Stomach (tissue), 9 donors: ENCODE results near the gene COQ10A. TPM values are rescaled to one million over a fixed set of nuclear protein-coding genes. Genes with fewer than 3 reads are reported as not detected.

Experiments used
- DNase-seq, 2 donors: peaks; one replicate each; pipeline versions ENCODE4 v3.0.0 to v3.0.0-alpha.2; 2013 to 2019
- H3K27ac ChIP-seq, 5 donors: fragments of 200-600 bp in 4 of 5; sonication (generic) in 4 of 5; one replicate each; pipeline ENCODE4 v1.5.1; 2013 to 2019; ENCODE audit warnings: mild to moderate bottlenecking in 1 of 5, moderate library complexity in 1 of 5
- H3K27me3 ChIP-seq, 3 donors: fragments of 200-600 bp; sonication (generic); one replicate each; pipeline ENCODE4 v1.5.1; 2017 to 2019; ENCODE audit warnings: mixed run types in 1 of 3
- H3K36me3 ChIP-seq, 4 donors: fragments of 200-600 bp; sonication (generic); 1 replicate in 3 of 4; 2 replicates in 1 of 4; pipeline ENCODE4 v1.5.1; 2016 to 2019
- H3K4me1 ChIP-seq, 4 donors: fragments of 200-600 bp; sonication (generic); one replicate each; pipeline ENCODE4 v1.5.1; 2016 to 2019
- H3K4me3 ChIP-seq, 4 donors: fragments of 200-600 bp; sonication (generic) in 3 of 4; one replicate each; pipeline ENCODE4 v1.5.1; 2016 to 2019; ENCODE audit warnings: mild to moderate bottlenecking in 1 of 4
- H3K9me3 ChIP-seq, 4 donors: fragments of 200-600 bp; sonication (generic); one replicate each; pipeline ENCODE4 v1.5.1; 2016 to 2019
- EP300 ChIP-seq: sonication (generic); formaldehyde crosslinking; IDR thresholded peaks from one replicate; pipeline ENCODE4 v1.6.1; 2017; ENCODE audit warnings: antibody characterized with exemption
- POLR2A ChIP-seq, 4 donors: fragments of 450-650 bp; IDR thresholded peaks; one replicate each; pipeline ENCODE4 v1.6.1; 2016; ENCODE audit warnings: antibody characterized with exemption in 4 of 4, control low read depth in 2 of 4, mild to moderate bottlenecking in 1 of 4, moderate library complexity in 1 of 4
- POLR2AphosphoS5 ChIP-seq, 3 donors: sonication (generic); formaldehyde crosslinking; IDR thresholded peaks; one replicate each; pipeline ENCODE4 v1.6.1; 2016; ENCODE audit warnings: antibody characterized with exemption in 3 of 3
- WGBS, 5 donors: extraction: QIAGEN DNeasy Blood & Tissue Kit in 3 of 5; methylation state at CpG; one replicate each; pipeline versions ENCODE4 v1.1.5 to v1.1.7; 2013 to 2018; 5-methylcytosine and 5-hydroxymethylcytosine counted together
- intact Hi-C: fragments of 100-400 bp; cut with DNase I; formaldehyde crosslinking; loops from one replicate; pipeline ENCODE4 v1.15.1; 2023; ENCODE audit warnings: low total_unique reads
- polyA plus RNA-seq, 3 donors: library from polyadenylated mRNA; stranded (reverse); fragments of 200-250 nt; gene quantifications; one replicate each; pipeline ENCODE4 v1.2.3, GENCODE V29; 2013
- total RNA-seq, 5 donors: library from RNA; depleted of rRNA; stranded (reverse); fragments of >200 nt; gene quantifications; one replicate each; pipeline versions ENCODE4 v1.1.0 to v1.2.3, GENCODE V29; 2014 to 2016
- TF ChIP-seq, protein P1 (sequence below), 7 experiments: fragments of 450-650 bp in 4 of 7; fragments of 200-600 bp in 3 of 7; sonication (generic) in 3 of 7; IDR thresholded peaks; one replicate each; pipeline ENCODE4 v1.5.1; 2016 to 2019; ENCODE audit warnings: antibody characterized with exemption in 7 of 7, control low read depth in 2 of 7, mild to moderate bottlenecking in 1 of 7
- donor health status: healthy with polysubstance abuse.
- donor health status: Bipolar disorder and iron deficiency.
- donor health status: healthy.

Gene COQ10A
- total and polyA plus RNA-seq, 8 donors, result 4.4 to 86.4 (median 9.0) TPM

- Histone ChIP-seq H3K4me3 (peak overlapping the region; percentile 68 to 96 (median 87)), H3K9me3 (no peaks in the 10 kb centered on the region), H3K36me3 (peaks cover 23 to 65% (median 62%) of the 10 kb centered on the region in 4 donors), H3K27ac (peak overlapping the region; percentile 92 to 97 (median 94)), H3K27me3 (no peaks in the 10 kb centered on the region), H3K4me1 (peaks cover 15 to 26% (median 17%) of the 10 kb centered on the region in 4 donors)
- 0 to 3% (median 1%) methylated on average over 8 to 11 of the region's 11 CpGs for WGBS, 5 donors
- intact Hi-C loops, result no loop called here
- peak in 1 of 2 donors; percentile 63 for DNase-seq
- TF ChIP-seq POLR2AphosphoS5 (IDR thresholded peaks at IDR 0.05), result no peak
- no peak for TF ChIP-seq EP300
- no peak for TF ChIP-seq POLR2A (IDR thresholded peaks at IDR 0.05)
- TF ChIP-seq, protein P1, sequence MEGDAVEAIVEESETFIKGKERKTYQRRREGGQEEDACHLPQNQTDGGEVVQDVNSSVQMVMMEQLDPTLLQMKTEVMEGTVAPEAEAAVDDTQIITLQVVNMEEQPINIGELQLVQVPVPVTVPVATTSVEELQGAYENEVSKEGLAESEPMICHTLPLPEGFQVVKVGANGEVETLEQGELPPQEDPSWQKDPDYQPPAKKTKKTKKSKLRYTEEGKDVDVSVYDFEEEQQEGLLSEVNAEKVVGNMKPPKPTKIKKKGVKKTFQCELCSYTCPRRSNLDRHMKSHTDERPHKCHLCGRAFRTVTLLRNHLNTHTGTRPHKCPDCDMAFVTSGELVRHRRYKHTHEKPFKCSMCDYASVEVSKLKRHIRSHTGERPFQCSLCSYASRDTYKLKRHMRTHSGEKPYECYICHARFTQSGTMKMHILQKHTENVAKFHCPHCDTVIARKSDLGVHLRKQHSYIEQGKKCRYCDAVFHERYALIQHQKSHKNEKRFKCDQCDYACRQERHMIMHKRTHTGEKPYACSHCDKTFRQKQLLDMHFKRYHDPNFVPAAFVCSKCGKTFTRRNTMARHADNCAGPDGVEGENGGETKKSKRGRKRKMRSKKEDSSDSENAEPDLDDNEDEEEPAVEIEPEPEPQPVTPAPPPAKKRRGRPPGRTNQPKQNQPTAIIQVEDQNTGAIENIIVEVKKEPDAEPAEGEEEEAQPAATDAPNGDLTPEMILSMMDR (IDR thresholded peaks at IDR 0.05), result no peak
Observed at GRCh38 chr12:56315249-56315621, 48.5 kb downstream of the COQ10A start.

- peaks cover 18 to 65% (median 62%) of the 10 kb centered on the region in 4 donors for H3K36me3 ChIP-seq
- peak within 1 kb of the TSS; percentile 92 to 97 (median 94) for H3K27ac ChIP-seq
- intact Hi-C loops, result no loop called here
Observed at GRCh38 chr12:56315622-56316473, 49.1 kb downstream of the COQ10A start, which contains the start of gene CNPY2. CNPY2 (minus strand) TSS chr12:56315988; CDS start chr12:56315217, 771 bp downstream.

GRCh38 chr12:56317675-56318074, 50.9 kb downstream of the COQ10A start:
- H3K4me3 ChIP-seq, result no peak overlapping the region
- intact Hi-C loops, result no loop called here
- no peak overlapping the region for H3K27ac ChIP-seq
- H3K27me3 ChIP-seq, result no peaks in the 10 kb centered on the region
- no peak for DNase-seq
- 90 to 97% (median 95%) methylated on average over 3 of the region's 3 CpGs for WGBS, 5 donors
- no peaks in the 10 kb centered on the region for H3K9me3 ChIP-seq
- peaks cover 15 to 26% (median 17%) of the 10 kb centered on the region in 4 donors for H3K4me1 ChIP-seq
- TF ChIP-seq POLR2A (IDR thresholded peaks at IDR 0.05), result no peak
- no peak for TF ChIP-seq EP300
- TF ChIP-seq, protein P1 (IDR thresholded peaks at IDR 0.05), result no peak
- TF ChIP-seq POLR2AphosphoS5 (IDR thresholded peaks at IDR 0.05), result no peak
- H3K36me3 ChIP-seq, result peaks cover 16 to 65% (median 62%) of the 10 kb centered on the region in 4 donors

More at GRCh38 chr12:56315622-56316473, 49.1 kb downstream of the COQ10A start, which contains the start of gene CNPY2:
- peak; percentile 95 to 98 for DNase-seq
- no peaks in the 10 kb centered on the region for H3K27me3 ChIP-seq
- H3K9me3 ChIP-seq, result no peaks in the 10 kb centered on the region
- peak within 1 kb of the TSS; percentile 68 to 96 (median 87) for H3K4me3 ChIP-seq
- TF ChIP-seq POLR2AphosphoS5 (IDR thresholded peaks at IDR 0.05), result peak; percentile 32 to 89 (median 86)
- peak in 2 of 4 donors; percentile 5 to 72 for TF ChIP-seq POLR2A (IDR thresholded peaks at IDR 0.05)
- TF ChIP-seq EP300, result no peak
- TF ChIP-seq, protein P1 (IDR thresholded peaks at IDR 0.05), result peak in 2 of 7 experiments; percentile 10 to 36
- peaks cover 15 to 26% (median 17%) of the 10 kb centered on the region in 4 donors for H3K4me1 ChIP-seq
- 0 to 1% (median 0%) methylated on average over 29 to 62 of the region's 62 CpGs for WGBS, 5 donors

Other genes starting within 250 kb of the COQ10A start
- 10 to 100 TPM in 1 of 5 donors, 1 to 10 TPM in 4; 2.3 to 15.6 (median 3.5) TPM for gene IKZF4, start 245.9 kb upstream of the COQ10A start, total RNA-seq
- gene IKZF4, start 245.9 kb upstream of the COQ10A start, polyA plus RNA-seq, result 1 to 10 TPM; 1.5 to 2.9 (median 2.4) TPM
- 100 to 1,000 TPM in 4 of 5 donors, 10 to 100 TPM in 1; 22.3 to 929 (median 265) TPM for gene RPS26, start 225.0 kb upstream of the COQ10A start, total RNA-seq
- gene RPS26, start 225.0 kb upstream of the COQ10A start, polyA plus RNA-seq, result 1,000 to 10,000 TPM; 1,182 to 1,748 (median 1,390) TPM
- 100 to 1,000 TPM; 218 to 367 (median 286) TPM for gene ERBB3, start 186.8 kb upstream of the COQ10A start, total RNA-seq
- 10 to 100 TPM; 26.6 to 45.9 (median 43.1) TPM for gene ERBB3, start 186.8 kb upstream of the COQ10A start, polyA plus RNA-seq
- 100 to 1,000 TPM in 2 of 5 donors, 10 to 100 TPM in 3; 33.8 to 144 (median 68.7) TPM for gene PA2G4, start 162.4 kb upstream of the COQ10A start, total RNA-seq
- 100 to 1,000 TPM in 1 of 3 donors, 10 to 100 TPM in 2; 74.1 to 101 (median 95.1) TPM for gene PA2G4, start 162.4 kb upstream of the COQ10A start, polyA plus RNA-seq
- 1,000 to 10,000 TPM; 1,483 to 3,736 (median 1,919) TPM for gene RPL41, start 150.3 kb upstream of the COQ10A start, total RNA-seq
- 1,000 to 10,000 TPM; 5,931 to 8,449 (median 6,584) TPM for gene RPL41, start 150.3 kb upstream of the COQ10A start, polyA plus RNA-seq
- gene ZC3H10, start 148.7 kb upstream of the COQ10A start, total RNA-seq, result 1 to 10 TPM in 3 of 5 donors, under 1 TPM in 2; under 0.01 to 5.8 (median 3.1) TPM
- gene ZC3H10, start 148.7 kb upstream of the COQ10A start, polyA plus RNA-seq, result 1 to 10 TPM; 1.5 to 2.2 (median 1.8) TPM
- gene ESYT1, start 138.7 kb upstream of the COQ10A start, total RNA-seq, result 100 to 1,000 TPM in 1 of 5 donors, 10 to 100 TPM in 4; 23.3 to 142 (median 63.7) TPM
- 10 to 100 TPM in 2 of 3 donors, 1 to 10 TPM in 1; 8.6 to 32.8 (median 13.8) TPM for gene ESYT1, start 138.7 kb upstream of the COQ10A start, polyA plus RNA-seq
- 10 to 100 TPM in 3 of 5 donors, 1 to 10 TPM in 1, not detected in 1; 4.9 to 24.3 (median 20.6) TPM for gene MYL6B, start 114.4 kb upstream of the COQ10A start, total RNA-seq
- 10 to 100 TPM; 53.4 to 98.1 (median 60.2) TPM for gene MYL6B, start 114.4 kb upstream of the COQ10A start, polyA plus RNA-seq
- 1,000 to 10,000 TPM; 1,132 to 3,648 (median 2,772) TPM for gene MYL6, start 108.6 kb upstream of the COQ10A start, total RNA-seq
- 1,000 to 10,000 TPM; 3,181 to 4,672 (median 3,569) TPM for gene MYL6, start 108.6 kb upstream of the COQ10A start, polyA plus RNA-seq
- 100 to 1,000 TPM in 2 of 5 donors, 10 to 100 TPM in 3; 58.0 to 131 (median 72.1) TPM for gene SMARCC2, start 77.5 kb upstream of the COQ10A start, total RNA-seq
- gene SMARCC2, start 77.5 kb upstream of the COQ10A start, polyA plus RNA-seq, result 10 to 100 TPM; 12.5 to 25.7 (median 20.1) TPM
- 10 to 100 TPM; 29.4 to 92.4 (median 52.7) TPM for gene RNF41, start 45.0 kb upstream of the COQ10A start, total RNA-seq
- gene RNF41, start 45.0 kb upstream of the COQ10A start, polyA plus RNA-seq, result 10 to 100 TPM; 10.4 to 20.5 (median 17.4) TPM
- gene NABP2, start 42.6 kb upstream of the COQ10A start, total RNA-seq, result 10 to 100 TPM in 2 of 5 donors, 1 to 10 TPM in 3; 1.2 to 13.9 (median 8.0) TPM
- 10 to 100 TPM; 22.2 to 36.5 (median 28.0) TPM for gene NABP2, start 42.6 kb upstream of the COQ10A start, polyA plus RNA-seq
- gene SLC39A5, start 36.9 kb upstream of the COQ10A start, total RNA-seq, result 100 to 1,000 TPM in 1 of 5 donors, 10 to 100 TPM in 1, 1 to 10 TPM in 1, not detected in 2; 8.0 to 450 (median 18.7) TPM
- under 1 TPM in 2 of 3 donors, not detected in 1; 0.15 to 1.00 TPM for gene SLC39A5, start 36.9 kb upstream of the COQ10A start, polyA plus RNA-seq
- 10 to 100 TPM in 4 of 5 donors, 1 to 10 TPM in 1; 2.3 to 28.3 (median 14.2) TPM for gene ANKRD52, start 8.6 kb upstream of the COQ10A start, total RNA-seq
- gene ANKRD52, start 8.6 kb upstream of the COQ10A start, polyA plus RNA-seq, result 1 to 10 TPM; 3.1 to 6.7 (median 3.4) TPM
- gene CS, start 33.4 kb downstream of the COQ10A start, total RNA-seq, result 100 to 1,000 TPM; 109 to 174 (median 135) TPM
- 10 to 100 TPM; 51.9 to 63.7 (median 55.4) TPM for gene CS, start 33.4 kb downstream of the COQ10A start, polyA plus RNA-seq
- 100 to 1,000 TPM in 1 of 5 donors, 10 to 100 TPM in 4; 39.7 to 112 (median 94.1) TPM for gene CNPY2, start 49.0 kb downstream of the COQ10A start, total RNA-seq
- 100 to 1,000 TPM in 1 of 3 donors, 10 to 100 TPM in 2; 71.0 to 105 (median 73.9) TPM for gene CNPY2, start 49.0 kb downstream of the COQ10A start, polyA plus RNA-seq
- 100 to 1,000 TPM in 2 of 5 donors, 10 to 100 TPM in 3; 41.7 to 146 (median 49.3) TPM for gene PAN2, start 67.1 kb downstream of the COQ10A start, total RNA-seq
- 10 to 100 TPM in 1 of 3 donors, 1 to 10 TPM in 2; 4.9 to 28.4 (median 9.5) TPM for gene PAN2, start 67.1 kb downstream of the COQ10A start, polyA plus RNA-seq
- 1 to 10 TPM in 1 of 5 donors, not detected in 4; 1.1 TPM for gene IL23A, start 71.9 kb downstream of the COQ10A start, total RNA-seq
- gene IL23A, start 71.9 kb downstream of the COQ10A start, polyA plus RNA-seq, result 1 to 10 TPM in 1 of 3 donors, under 1 TPM in 1, not detected in 1; 0.56 to 1.9 TPM
- gene STAT2, start 93.2 kb downstream of the COQ10A start, total RNA-seq, result 100 to 1,000 TPM in 4 of 5 donors, 10 to 100 TPM in 1; 82.6 to 245 (median 104) TPM
- gene STAT2, start 93.2 kb downstream of the COQ10A start, polyA plus RNA-seq, result 10 to 100 TPM; 22.6 to 29.6 (median 28.3) TPM
- gene APOF, start 95.9 kb downstream of the COQ10A start, total RNA-seq, result not detected
- not detected for gene APOF, start 95.9 kb downstream of the COQ10A start, polyA plus RNA-seq
- 10 to 100 TPM in 2 of 5 donors, 1 to 10 TPM in 3; 3.8 to 64.7 (median 8.1) TPM for gene TIMELESS, start 182.5 kb downstream of the COQ10A start, total RNA-seq
- 1 to 10 TPM; 4.0 to 7.4 (median 5.2) TPM for gene TIMELESS, start 182.5 kb downstream of the COQ10A start, polyA plus RNA-seq
- not detected for gene MIP, start 187.7 kb downstream of the COQ10A start, total RNA-seq
- not detected for gene MIP, start 187.7 kb downstream of the COQ10A start, polyA plus RNA-seq
- gene SPRYD4, start 201.6 kb downstream of the COQ10A start, total RNA-seq, result 1 to 10 TPM in 4 of 5 donors, under 1 TPM in 1; 0.29 to 5.8 (median 3.5) TPM
- 1 to 10 TPM; 1.8 to 2.1 (median 2.0) TPM for gene SPRYD4, start 201.6 kb downstream of the COQ10A start, polyA plus RNA-seq
- 1 to 10 TPM in 3 of 5 donors, not detected in 2; 1.3 to 7.6 (median 3.9) TPM for gene GLS2, start 221.2 kb downstream of the COQ10A start, total RNA-seq
- 10 to 100 TPM in 1 of 3 donors, 1 to 10 TPM in 2; 2.6 to 11.2 (median 5.4) TPM for gene GLS2, start 221.2 kb downstream of the COQ10A start, polyA plus RNA-seq